GM19035 (cell line): ENCODE results near the gene PANX2.

ENCODE experiments used
- ATAC-seq: cut with Tn5 transposase; IDR thresholded peaks from one replicate; pipeline ENCODE4 v1.9.1; 2021; ENCODE audit not compliant: unreplicated experiment

The PANX2 gene

GRCh38 chr22:50226063-50226874, 55.7 kb downstream of the PANX2 start:
- ATAC-seq, result no peak

DNA sequence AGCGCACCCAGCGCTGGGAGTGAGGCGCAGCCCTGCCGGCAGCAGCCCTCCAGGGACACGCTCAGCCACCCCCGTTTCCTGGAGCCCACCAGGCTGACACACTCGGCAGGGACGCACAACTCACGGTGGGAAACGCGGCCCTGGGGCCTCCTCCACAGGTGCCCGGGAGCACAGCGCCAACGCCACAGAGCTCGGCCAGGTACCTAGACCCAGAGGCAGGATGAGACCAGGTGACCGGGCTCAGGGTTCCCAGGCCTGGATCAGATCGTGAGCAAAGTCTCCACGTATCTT, 56.3 kb downstream of the PANX2 start:
- ATAC-seq, result no peak

DNA sequence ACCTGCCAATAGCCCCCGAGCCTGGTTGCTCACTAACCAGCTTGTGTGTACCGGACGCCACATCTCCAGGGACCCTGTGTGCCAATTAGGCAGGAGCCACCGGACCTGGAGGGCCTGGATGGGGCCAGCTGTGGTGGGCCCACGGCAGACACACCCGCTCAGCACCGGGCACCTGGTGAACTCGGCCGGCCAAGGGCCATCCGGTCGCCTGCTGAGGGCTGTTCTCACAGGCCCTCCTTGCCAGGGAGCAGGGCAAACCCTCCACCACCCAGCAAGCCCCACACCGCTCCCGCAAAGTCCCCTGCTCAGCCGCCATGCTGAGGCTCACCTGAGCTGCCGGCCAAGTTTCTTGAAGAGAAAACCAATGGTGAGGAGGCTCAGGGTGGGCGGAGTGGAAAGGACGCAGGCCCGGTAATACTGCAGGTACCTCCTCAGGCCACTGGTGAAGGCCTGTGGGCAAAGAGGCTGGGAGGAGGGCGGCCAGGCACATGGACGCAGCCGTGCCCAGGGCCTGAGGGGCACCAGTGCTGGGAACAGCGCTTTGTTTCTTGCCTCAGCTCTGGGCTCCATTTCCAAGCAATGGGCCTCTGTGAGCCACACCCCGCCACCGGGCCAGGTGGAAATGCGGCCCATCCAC, 57.2 kb downstream of the PANX2 start:
- ATAC-seq, result no peak

DNA sequence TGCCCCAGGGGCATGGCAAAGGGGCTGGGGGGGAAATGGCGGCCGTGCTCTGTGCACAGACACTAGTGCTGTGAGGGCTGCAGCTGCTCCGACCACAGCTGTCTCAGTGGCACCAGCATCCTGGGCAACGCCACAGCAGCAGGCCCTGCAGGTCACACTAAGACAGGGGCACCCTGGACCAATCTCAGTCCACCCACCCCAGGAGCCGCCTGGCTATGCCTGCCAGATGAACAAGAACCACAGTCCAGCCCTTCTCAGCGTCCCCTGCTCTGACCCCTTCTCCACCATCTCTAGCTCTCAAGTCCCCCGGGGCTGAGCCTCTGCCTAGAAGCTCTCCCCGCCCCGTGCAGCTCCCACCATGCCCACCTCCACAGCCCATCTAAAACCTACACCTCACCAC, 57.8 kb downstream of the PANX2 start:
- ATAC-seq, result no peak

- ATAC-seq, result no peak
Measured at GRCh38 chr22:50229370-50229769, 58.8 kb downstream of the PANX2 start.
